WTC11 (cell line): Measurements from ENCODE around the gene WWC1. TPM values are rescaled to one million over a fixed set of nuclear protein-coding genes. Genes with fewer than 3 reads are reported as not detected.
"Not testable (repeated sequence)": the region's sequence is repeated elsewhere in the genome, so short reads cannot be mapped to it uniquely, and the experiment has no call there.

Source experiments
- ATAC-seq: fragments of 200-7000 bp; cut with Tn5 transposase; 2 replicates; pipeline ENCODE4 v1.10.0; 2021; ENCODE audit warnings: mild to moderate bottlenecking, moderate library complexity
- CTCF ChIA-PET: fragments of 300-600 bp; sonication (Branson Sonifier 250); formaldehyde crosslinking; loops from one replicate; lab custom pipeline; 2021; ENCODE audit warnings: antibody characterized with exemption; lab: Charles Lee
- POLR2A ChIA-PET: fragments of 350-600 bp; sonication (Branson Sonifier 250); formaldehyde crosslinking; loops from one replicate; lab custom pipeline; 2021; ENCODE audit warnings: antibody characterized with exemption; lab: Charles Lee
- DNase-seq: peaks from one replicate; pipeline ENCODE4 v3.0.0; 2021; ENCODE audit warnings: low spot score
- H3K27ac Mint-ChIP-seq: 2 replicates; pipeline ENCODE4 v1.8.0; 2021; ENCODE audit warnings: mixed read lengths
- H3K27me3 Mint-ChIP-seq: 2 replicates; pipeline ENCODE4 v1.8.0; 2021; ENCODE audit warnings: low read depth, mild to moderate bottlenecking, moderate library complexity, mixed read lengths
- H3K36me3 Mint-ChIP-seq: 2 replicates; pipeline ENCODE4 v1.8.0; 2021; ENCODE audit warnings: mixed read lengths
- H3K4me1 Mint-ChIP-seq: 2 replicates; pipeline ENCODE4 v1.8.0; 2022; ENCODE audit warnings: mixed read lengths
- H3K4me3 Mint-ChIP-seq: 2 replicates; pipeline ENCODE4 v1.8.0; 2021; ENCODE audit warnings: mild to moderate bottlenecking, moderate library complexity, mixed read lengths
- H3K9me3 Mint-ChIP-seq: 2 replicates; pipeline ENCODE4 v1.8.0; 2021; ENCODE audit warnings: mixed read lengths
- ETV6 ChIP-seq: sonication (generic); formaldehyde crosslinking; IDR thresholded peaks from 2 replicates; pipeline ENCODE4 v1.8.1; 2022; ENCODE audit warnings: mild to moderate bottlenecking, missing genetic modification reagents
- MXD4 ChIP-seq: fragments of 250-450 bp; sonication (Bioruptor Pico); IDR thresholded peaks from 2 replicates; pipeline ENCODE4 v1.8.0; 2021; ENCODE audit warnings: mild to moderate bottlenecking, moderate library complexity, borderline replicate concordance
- NR1H2 ChIP-seq: sonication (generic); formaldehyde crosslinking; IDR thresholded peaks from 2 replicates; pipeline ENCODE4 v1.9.0; 2021; ENCODE audit warnings: mild to moderate bottlenecking, moderate library complexity, missing genetic modification reagents
- RORB ChIP-seq: fragments of 250-450 bp; sonication (Bioruptor Pico); IDR thresholded peaks from 2 replicates; pipeline ENCODE4 v1.9.0; 2021; ENCODE audit warnings: mild to moderate bottlenecking
- total RNA-seq: library from RNA; stranded (reverse); gene quantifications from 3 replicates; pipeline ENCODE4 v1.2.3, GENCODE V29; 2021
- TF ChIP-seq, protein P1 (sequence below): fragments of 200-600 bp; IDR thresholded peaks from 2 replicates; pipeline ENCODE4 v1.8.0; 2022; ENCODE audit warnings: antibody characterized with exemption
- TF ChIP-seq, protein P2 (sequence below): fragments of 250-450 bp; sonication (Bioruptor Pico); IDR thresholded peaks from 2 replicates; pipeline ENCODE4 v1.9.0; 2021; ENCODE audit warnings: mild to moderate bottlenecking, borderline replicate concordance
- TF ChIP-seq, protein P3 (sequence below): sonication (generic); formaldehyde crosslinking; IDR thresholded peaks from 2 replicates; pipeline ENCODE4 v1.8.0; 2023; ENCODE audit warnings: missing genetic modification reagents, mild to moderate bottlenecking, borderline replicate concordance

The WWC1 gene
- total RNA-seq, 1 experiment from 2014 or later: 48.4 TPM

DNA sequence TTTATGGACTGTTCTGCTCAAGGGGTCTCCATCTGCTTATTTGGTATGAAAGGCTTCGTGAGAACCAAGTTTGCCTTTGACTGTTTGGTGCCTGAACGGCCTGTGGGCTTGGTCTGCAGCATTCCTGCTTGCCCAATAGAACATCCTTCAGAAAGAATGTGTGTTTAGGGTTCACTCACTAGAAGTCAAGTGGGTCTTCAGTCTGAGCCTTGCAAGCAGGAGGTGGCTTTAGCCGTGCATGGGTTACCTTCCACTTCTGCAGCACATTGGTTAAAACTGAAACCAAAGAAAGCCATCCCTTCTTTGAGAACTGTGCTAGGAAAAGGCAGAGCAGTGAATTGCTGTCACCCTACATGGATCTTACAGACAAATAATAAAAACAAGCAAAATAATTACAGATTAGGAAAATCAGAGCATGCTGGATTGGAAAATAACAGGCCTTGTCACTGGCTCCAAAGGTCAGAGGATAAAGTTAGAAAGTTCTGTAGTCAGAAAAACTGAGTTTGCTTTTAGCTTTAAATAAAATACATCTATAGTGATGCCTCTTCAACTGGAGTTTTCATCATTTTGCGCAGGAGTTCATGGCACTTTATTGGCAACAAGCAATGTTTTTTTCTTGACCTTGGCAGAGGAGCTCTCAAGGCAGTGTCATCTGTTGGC is 16.6 kb downstream of the WWC1 start (continued):
- no peak for TF ChIP-seq MXD4 (CRISPR knock-in tag)
- TF ChIP-seq NR1H2: no peak
- no peak for TF ChIP-seq RORB (CRISPR knock-in tag)
- TF ChIP-seq, protein P1, sequence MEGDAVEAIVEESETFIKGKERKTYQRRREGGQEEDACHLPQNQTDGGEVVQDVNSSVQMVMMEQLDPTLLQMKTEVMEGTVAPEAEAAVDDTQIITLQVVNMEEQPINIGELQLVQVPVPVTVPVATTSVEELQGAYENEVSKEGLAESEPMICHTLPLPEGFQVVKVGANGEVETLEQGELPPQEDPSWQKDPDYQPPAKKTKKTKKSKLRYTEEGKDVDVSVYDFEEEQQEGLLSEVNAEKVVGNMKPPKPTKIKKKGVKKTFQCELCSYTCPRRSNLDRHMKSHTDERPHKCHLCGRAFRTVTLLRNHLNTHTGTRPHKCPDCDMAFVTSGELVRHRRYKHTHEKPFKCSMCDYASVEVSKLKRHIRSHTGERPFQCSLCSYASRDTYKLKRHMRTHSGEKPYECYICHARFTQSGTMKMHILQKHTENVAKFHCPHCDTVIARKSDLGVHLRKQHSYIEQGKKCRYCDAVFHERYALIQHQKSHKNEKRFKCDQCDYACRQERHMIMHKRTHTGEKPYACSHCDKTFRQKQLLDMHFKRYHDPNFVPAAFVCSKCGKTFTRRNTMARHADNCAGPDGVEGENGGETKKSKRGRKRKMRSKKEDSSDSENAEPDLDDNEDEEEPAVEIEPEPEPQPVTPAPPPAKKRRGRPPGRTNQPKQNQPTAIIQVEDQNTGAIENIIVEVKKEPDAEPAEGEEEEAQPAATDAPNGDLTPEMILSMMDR: no peak
- TF ChIP-seq, all 79 proteins: peak for 0

DNA sequence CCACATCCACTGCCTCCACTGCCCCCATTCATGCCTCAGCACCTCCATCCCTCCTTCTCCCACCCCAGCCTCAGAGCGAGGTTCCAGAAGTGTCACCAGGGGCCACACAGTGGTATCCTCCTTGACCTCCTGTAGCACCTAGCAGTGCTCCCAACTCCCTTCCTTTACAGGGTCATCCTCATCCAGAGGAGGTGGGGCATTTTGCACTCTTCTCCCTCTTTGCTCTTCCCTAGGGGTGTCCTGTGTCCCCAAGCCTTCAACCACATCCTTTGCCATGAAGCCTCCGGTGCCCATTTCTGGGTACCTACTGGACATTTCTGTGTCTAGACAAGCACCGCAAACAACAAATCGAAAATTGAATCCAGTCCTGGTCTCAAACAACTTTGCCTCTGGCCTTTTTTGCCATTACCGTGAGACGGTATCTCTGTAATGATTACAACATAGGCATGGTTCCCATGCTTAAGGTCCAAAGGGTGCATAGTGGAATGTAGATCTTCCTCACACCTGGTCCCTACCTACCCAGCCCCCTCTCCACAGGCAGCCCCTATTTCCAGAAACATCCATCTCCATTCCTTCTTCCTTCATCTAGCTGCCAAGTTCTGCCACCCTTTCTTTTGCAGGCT is 17.6 kb downstream of the WWC1 start:
- DNase-seq (no peak), ATAC-seq (no peak)
- TF ChIP-seq, protein P2, sequence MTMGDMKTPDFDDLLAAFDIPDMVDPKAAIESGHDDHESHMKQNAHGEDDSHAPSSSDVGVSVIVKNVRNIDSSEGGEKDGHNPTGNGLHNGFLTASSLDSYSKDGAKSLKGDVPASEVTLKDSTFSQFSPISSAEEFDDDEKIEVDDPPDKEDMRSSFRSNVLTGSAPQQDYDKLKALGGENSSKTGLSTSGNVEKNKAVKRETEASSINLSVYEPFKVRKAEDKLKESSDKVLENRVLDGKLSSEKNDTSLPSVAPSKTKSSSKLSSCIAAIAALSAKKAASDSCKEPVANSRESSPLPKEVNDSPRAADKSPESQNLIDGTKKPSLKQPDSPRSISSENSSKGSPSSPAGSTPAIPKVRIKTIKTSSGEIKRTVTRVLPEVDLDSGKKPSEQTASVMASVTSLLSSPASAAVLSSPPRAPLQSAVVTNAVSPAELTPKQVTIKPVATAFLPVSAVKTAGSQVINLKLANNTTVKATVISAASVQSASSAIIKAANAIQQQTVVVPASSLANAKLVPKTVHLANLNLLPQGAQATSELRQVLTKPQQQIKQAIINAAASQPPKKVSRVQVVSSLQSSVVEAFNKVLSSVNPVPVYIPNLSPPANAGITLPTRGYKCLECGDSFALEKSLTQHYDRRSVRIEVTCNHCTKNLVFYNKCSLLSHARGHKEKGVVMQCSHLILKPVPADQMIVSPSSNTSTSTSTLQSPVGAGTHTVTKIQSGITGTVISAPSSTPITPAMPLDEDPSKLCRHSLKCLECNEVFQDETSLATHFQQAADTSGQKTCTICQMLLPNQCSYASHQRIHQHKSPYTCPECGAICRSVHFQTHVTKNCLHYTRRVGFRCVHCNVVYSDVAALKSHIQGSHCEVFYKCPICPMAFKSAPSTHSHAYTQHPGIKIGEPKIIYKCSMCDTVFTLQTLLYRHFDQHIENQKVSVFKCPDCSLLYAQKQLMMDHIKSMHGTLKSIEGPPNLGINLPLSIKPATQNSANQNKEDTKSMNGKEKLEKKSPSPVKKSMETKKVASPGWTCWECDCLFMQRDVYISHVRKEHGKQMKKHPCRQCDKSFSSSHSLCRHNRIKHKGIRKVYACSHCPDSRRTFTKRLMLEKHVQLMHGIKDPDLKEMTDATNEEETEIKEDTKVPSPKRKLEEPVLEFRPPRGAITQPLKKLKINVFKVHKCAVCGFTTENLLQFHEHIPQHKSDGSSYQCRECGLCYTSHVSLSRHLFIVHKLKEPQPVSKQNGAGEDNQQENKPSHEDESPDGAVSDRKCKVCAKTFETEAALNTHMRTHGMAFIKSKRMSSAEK (CRISPR knock-in tag): no peak
- TF ChIP-seq ETV6 (no peak), RORB (CRISPR knock-in tag) (no peak)
- TF ChIP-seq, protein P3, sequence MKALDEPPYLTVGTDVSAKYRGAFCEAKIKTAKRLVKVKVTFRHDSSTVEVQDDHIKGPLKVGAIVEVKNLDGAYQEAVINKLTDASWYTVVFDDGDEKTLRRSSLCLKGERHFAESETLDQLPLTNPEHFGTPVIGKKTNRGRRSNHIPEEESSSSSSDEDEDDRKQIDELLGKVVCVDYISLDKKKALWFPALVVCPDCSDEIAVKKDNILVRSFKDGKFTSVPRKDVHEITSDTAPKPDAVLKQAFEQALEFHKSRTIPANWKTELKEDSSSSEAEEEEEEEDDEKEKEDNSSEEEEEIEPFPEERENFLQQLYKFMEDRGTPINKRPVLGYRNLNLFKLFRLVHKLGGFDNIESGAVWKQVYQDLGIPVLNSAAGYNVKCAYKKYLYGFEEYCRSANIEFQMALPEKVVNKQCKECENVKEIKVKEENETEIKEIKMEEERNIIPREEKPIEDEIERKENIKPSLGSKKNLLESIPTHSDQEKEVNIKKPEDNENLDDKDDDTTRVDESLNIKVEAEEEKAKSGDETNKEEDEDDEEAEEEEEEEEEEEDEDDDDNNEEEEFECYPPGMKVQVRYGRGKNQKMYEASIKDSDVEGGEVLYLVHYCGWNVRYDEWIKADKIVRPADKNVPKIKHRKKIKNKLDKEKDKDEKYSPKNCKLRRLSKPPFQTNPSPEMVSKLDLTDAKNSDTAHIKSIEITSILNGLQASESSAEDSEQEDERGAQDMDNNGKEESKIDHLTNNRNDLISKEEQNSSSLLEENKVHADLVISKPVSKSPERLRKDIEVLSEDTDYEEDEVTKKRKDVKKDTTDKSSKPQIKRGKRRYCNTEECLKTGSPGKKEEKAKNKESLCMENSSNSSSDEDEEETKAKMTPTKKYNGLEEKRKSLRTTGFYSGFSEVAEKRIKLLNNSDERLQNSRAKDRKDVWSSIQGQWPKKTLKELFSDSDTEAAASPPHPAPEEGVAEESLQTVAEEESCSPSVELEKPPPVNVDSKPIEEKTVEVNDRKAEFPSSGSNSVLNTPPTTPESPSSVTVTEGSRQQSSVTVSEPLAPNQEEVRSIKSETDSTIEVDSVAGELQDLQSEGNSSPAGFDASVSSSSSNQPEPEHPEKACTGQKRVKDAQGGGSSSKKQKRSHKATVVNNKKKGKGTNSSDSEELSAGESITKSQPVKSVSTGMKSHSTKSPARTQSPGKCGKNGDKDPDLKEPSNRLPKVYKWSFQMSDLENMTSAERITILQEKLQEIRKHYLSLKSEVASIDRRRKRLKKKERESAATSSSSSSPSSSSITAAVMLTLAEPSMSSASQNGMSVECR (CRISPR knock-in tag): no peak
- TF ChIP-seq, protein P1: no peak
- no peak overlapping the region for H3K4me3 Mint-ChIP-seq
- ChIA-PET POLR2A (interaction anchor here (0.9 kb wide), 1 partner anchor 26 kb away, joined by 3 read pairs; no protein-coding TSS in a partner anchor), CTCF (no interaction called here)
- H3K27me3 Mint-ChIP-seq: peaks cover 36% of the 10 kb centered on the region
- peaks cover 5% of the 10 kb centered on the region for H3K36me3 Mint-ChIP-seq
- no peaks in the 10 kb centered on the region for H3K9me3 Mint-ChIP-seq
- peaks cover 11% of the 10 kb centered on the region for H3K4me1 Mint-ChIP-seq
- H3K27ac Mint-ChIP-seq: no peak overlapping the region

DNA sequence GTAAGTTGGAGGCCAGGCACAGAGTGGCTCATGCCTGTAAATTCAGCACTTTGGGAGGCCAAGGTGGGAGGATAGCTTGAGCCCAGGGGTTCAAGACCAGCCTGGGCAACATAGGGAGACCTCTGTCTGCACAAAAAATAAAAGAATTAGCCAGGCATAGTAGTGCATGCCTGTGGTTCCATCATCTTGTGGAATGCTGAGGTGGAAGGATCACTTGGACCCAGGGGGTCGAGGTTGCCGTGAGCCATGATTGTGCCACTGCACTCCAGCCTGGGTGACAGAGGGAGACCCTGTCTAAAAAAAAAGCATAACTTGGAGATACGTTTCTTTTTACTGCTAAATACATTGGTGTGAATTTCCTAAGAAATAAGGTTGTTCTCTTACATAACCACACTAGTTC is 19.1 kb downstream of the WWC1 start:
- H3K4me3 Mint-ChIP-seq, DNase-seq, H3K27ac Mint-ChIP-seq, POLR2A ChIA-PET, H3K36me3 Mint-ChIP-seq, ATAC-seq, H3K9me3 Mint-ChIP-seq: not testable (repeated sequence)
- Mint-ChIP-seq H3K27me3 (peaks cover 36% of the 10 kb centered on the region), H3K4me1 (peaks cover 22% of the 10 kb centered on the region)
- CTCF ChIA-PET: interaction anchor here (1.2 to 7.1 kb wide), 6 partner anchors 9 to 41 kb away, joined by 4 to 48 read pairs (median 14); partner anchors contain the start of gene WWC1
